ENCODE data around the gene TBL3. TPM values are rescaled to one million over a fixed set of nuclear protein-coding genes. Genes with fewer than 3 reads are reported as not detected.
A peak's percentile ranks its signal among the peaks of the same experiment; 100 is the strongest.

TBL3 gene
- polyA plus RNA-seq, 1 donor, result 34.3 TPM

DNA sequence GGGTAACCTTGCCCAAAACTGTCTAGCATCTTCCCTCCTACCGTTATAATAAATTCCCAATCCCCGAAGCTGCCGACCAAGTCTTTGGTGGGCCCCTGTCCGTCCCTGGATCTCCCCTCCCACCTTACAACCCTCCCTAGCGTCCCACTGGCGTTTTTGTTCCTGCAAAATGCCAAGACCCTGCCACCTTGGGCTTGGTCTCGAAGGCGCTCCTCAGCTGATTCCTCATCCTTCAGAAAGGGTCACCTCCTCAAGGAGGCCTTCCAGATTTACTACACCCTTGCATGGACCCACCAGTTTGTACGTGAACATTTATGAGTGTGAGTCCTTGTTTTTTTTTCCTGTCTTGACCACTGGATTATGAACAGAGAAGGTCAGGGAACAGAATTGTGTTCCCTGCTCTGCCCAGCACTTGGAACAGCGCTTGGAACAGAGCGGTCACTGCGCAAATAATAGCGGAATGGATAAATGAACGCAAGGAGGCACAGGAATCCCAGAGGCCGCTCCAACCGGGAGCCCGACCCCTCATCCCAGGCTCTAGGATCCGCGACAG, 11.2 kb downstream of the TBL3 start:
- DNase-seq, result no peak

DNA sequence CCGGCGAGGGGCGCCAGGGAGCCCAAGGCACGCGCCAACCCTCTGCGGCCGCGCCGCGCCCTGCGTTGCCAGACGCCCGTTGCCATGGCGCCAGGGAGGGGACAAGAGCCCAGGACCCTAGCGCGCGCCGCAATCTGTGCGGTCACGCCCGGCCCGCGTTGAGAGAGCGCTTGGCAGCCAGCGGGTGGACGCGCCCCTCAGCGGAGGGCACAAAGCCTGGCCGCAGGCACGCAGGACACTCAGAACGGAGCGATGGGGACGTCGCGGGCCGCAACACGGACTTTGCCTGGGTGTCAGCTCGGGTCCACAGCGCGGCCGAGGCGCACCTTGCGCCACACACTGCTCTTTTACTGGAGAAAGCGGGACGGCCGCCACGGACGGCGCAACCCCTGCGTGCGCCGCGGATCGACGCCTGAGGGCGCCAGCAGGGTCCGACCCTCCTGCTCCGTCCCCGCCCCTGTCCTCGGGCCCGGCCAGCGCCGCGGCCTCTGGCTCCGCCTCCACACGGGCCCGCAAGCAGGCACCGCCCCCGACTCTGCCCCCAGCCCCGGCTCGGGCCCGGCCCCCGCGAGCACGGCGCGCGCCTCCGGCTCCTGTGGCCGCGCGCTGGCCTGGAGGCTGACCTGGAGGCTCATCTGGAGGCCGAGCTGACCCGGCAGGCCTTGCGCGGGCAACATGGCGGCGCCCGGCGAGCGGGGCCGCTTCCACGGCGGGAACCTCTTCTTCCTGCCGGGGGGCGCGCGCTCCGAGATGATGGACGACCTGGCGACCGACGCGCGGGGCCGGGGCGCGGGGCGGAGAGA, 11.9 kb downstream of the TBL3 start, which contains the start of gene GFER:
Gene GFER (plus strand): TSS at position 650 of the 803 bp plus-strand sequence. CDS start 26 bp downstream, at position 676.
- peak; percentile 94 for DNase-seq

- no peak for DNase-seq
Measured at GRCh38 chr16:1984347-1985225, 12.7 kb downstream of the TBL3 start.

- DNase-seq, result no peak
Measured at GRCh38 chr16:1985466-1986150, 13.8 kb downstream of the TBL3 start.

- no peak for DNase-seq
Measured at GRCh38 chr16:1987198-1987597, 15.3 kb downstream of the TBL3 start.

GRCh38 chr16:1989209-1990100, 17.6 kb downstream of the TBL3 start, which contains the start of gene SYNGR3:
Gene SYNGR3 (plus strand): TSS chr16:1989970. CDS start chr16:1990103, 133 bp downstream.
- no peak for DNase-seq

DNA sequence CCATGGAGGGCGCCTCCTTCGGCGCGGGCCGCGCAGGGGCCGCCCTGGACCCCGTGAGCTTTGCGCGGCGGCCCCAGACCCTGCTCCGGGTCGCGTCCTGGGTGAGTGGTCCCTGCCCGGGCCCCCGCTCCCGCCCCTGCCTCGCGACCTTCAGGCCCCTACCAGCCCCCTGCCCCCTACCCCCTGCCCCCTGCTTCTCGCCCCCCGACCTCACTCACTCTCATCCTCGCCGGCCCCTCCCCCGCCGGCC, 18.2 kb downstream of the TBL3 start:
- DNase-seq, result no peak

GRCh38 chr16:1990351-1991134, 18.7 kb downstream of the TBL3 start:
- DNase-seq, result no peak

GRCh38 chr16:1991135-1991551, 19.3 kb downstream of the TBL3 start:
- no peak for DNase-seq

GRCh38 chr16:1991588-1991947, 19.7 kb downstream of the TBL3 start:
- no peak for DNase-seq

DNA sequence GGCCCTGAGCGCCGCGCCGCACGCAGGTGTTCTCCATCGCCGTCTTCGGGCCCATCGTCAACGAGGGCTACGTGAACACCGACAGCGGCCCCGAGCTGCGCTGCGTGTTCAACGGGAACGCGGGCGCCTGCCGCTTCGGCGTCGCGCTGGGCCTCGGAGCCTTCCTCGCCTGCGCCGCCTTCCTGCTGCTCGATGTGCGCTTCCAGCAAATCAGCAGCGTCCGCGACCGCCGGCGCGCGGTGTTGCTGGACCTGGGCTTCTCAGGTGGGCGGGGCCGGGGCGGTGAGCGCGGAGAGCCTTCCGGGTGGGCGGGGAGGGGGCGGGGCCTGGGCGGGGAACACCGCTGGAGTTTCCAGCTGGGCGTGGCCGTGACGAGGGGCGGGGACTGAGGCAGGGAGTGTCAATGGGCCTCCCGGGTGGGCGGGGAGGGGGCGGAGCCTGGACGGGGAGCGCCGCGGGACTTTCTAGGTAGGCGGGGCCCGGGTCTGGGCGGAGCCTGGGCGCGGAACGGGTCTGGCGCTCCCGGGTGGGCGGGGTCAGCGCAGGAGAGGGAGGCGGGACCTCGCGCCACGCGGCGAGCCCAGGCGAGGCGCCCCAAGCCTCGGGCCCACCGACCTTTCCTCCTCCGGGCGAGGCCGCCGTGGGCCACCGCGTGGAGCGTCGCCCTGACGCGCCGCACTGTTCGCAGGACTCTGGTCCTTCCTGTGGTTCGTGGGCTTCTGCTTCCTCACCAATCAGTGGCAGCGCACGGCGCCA, 20.3 kb downstream of the TBL3 start:
- DNase-seq, result peak; percentile 85

GRCh38 chr16:1992704-1993317, 21.0 kb downstream of the TBL3 start:
- no peak for DNase-seq

GRCh38 chr16:1993731-1994131, 21.9 kb downstream of the TBL3 start:
- no peak for DNase-seq

DNA sequence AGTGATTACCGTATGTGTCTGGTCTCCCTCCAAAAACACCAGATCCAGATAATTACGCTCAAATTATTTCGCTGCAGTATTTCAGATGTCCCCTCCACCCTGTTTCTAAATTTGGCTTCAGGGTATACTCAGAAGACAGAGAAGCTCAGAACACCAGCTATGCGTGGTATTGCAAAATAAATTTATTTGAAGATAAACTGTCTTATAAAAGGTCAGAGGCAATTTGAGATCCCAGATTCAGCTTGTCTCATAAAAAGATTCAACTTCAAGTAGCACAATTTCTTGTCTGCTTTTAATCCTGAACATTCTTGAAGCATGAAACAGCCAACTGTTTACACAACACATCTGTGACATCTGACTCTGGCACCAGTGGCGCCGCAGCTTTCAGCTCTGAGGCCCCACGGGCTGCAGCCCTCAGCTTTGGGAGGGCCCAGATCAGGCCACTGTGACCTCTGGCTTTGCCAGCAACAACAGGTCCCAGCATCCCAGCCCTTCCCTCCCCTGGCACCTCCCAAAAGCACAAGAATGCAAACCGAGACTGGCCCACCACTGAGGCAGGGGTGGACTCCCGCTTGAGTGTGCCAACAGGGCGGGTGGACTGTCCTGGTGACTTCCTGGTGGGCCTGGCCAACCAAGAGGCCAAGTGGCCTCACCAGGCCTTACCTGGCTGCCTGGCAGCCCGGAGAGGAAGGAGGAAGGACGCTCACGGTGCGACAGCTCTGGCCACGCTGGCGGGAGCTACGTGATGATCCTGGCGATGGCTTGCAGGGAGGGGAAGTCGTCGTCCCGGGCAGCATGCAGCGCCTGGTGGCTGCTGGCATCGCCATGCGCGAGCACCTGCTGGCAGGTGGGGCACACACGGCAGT, 25.9 kb downstream of the TBL3 start:
- DNase-seq, result no peak

GRCh38 chr16:1998360-1998835, 26.5 kb downstream of the TBL3 start:
- no peak for DNase-seq

DNA sequence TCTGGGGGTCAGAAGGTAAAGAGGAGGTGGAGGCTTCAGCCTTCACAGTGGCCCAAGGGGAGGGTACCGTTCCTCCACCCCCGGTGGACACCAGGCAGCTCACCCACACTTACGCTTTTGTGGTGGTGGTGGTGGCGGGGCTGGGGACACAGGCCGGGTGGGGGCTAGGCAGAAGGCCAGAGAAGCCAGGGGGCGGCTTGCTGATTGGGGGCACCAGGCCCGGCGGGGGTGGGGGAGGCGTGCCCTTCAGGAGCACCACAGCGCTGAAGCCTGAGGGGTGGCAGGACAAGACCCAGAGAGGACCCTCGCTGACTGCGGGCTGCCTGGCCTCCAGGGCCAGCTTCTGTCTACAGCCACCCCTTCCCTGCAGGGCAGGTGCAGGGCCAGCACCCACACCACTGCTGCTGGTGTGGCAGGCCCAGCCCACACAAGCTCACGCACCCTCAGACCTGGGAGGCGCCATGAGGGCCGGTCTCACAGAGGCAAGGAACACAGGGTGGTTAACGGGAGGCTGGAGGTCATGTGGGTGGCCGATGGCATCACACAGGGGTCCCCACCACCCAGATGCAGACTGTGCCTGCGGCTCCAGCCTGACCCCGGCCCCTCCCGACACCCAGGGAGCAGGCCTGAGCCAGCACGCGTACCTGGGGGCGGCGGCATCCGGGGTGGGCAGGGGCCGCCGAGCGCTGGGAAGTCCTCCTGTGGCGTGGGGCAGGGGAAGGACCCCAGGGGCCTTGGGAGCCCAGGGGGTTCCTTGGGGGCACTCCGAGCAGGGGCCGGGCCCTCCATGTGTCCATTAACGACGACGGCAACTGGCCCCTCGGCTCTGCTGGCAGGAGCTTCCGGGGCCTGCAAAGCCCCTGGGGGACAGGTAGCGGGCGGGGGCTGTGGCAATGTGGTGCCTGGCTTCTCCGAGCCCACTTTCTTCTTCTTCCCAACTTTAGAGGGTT, 27.3 kb downstream of the TBL3 start:
- no peak for DNase-seq

GRCh38 chr16:1999866-2000514, 28.1 kb downstream of the TBL3 start:
- no peak for DNase-seq

Measured in hindlimb muscle (tissue), 1 donor.